ENCODE results near the gene BCL2.

GRCh38 chr18:63216516-63217311 is 102.9 kb downstream of the BCL2 start:
- TF ChIP-seq ZNF70 (CRISPR knock-in tag; IDR thresholded peaks at IDR 0.05), result no peak
- TF ChIP-seq PATZ1 (CRISPR knock-in tag; IDR thresholded peaks at IDR 0.05; ENCODE audit: borderline replicate concordance), result no peak

All from SK-N-SH treated with all-trans-retinoic acid at 6 μM for 48 hours (cell line).